GM21367 (cell line): Measurements from ENCODE around the gene RBBP8NL.

Experiments used
- ATAC-seq: cut with Tn5 transposase; IDR thresholded peaks from one replicate; pipeline ENCODE4 v1.9.1; 2021; ENCODE audit not compliant: unreplicated experiment

Gene RBBP8NL

DNA sequence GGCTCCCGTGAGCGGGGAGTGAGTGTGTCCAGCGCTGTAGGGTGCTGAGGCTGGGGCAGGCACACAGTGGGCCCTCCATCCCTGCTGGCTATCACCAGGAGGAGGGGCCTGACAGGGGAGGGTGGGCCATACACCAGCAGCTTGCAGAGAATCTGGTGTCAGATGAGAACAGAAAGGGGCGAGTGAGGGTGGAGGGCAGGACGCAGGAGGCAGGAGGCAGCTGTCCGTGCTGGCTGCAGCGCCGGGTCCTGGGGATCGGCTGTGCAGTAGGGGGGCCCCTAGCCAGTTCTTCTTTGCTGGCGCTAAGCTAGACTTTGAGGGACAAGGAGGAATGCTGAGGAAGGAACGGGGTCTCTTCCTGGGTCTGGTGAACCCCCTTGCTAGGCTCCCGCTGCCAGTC is 18.7 kb downstream of the RBBP8NL start:
- ATAC-seq, result no peak

DNA sequence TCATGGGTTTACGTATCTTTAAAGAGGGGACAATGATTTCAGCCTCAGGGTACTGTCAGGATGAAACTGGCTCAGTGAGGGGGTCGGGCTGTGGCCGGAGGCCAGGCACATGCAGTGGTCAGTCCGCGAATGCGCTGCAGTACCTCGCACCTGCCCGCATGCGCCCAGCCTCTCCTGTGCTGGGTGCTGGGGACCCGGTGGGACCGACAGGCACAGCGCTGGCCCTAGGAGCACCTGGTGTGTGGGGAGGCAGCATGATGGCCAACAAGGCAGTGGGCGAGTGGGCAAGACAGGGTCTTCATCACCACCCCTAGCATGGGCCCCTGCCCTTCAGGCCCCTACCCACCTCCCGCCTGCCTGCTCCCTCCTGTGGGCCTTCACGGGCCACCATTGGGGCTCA is 19.3 kb downstream of the RBBP8NL start:
- no peak for ATAC-seq

DNA sequence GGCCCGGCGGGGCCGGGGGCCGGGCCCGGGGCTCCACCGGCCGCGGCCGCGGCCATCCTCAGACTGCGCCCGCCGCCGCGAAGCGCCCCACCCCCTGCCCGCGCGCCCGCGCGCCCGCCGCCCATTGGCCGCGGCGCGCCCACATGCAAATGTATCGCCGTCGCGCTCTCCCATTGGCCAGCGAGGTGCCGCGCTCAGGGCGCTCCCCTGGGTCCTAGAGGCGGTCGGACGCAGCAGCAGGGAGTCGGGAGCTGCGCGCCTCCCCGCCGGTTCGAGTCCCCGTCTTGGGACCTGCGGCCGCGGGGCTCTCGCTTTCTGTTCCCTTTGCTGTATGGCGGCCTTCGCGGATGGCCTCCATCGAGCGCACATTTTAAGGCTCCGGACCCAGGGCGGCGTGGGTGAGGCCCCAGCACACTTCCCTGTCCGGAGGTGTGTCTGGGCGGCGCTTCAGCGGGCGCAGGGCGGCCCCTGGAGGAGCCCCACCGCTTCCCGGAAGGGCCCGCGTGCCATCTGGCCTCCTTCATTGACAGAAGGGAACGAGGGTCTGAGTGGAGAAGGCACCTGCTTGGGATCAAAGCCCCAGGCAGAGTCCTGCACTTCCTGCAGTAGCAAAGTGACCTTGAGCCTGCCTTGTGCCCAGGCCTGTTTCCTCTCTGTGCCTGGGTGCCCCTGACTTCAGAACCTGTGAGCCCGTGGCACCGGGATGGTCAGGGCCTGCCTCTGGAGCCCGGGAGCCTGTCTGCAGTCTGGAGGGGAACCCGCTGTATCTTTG is 19.9 kb downstream of the RBBP8NL start, which contains the start of gene CABLES2:
Gene CABLES2, minus strand, starts transcription at position 65 of the 772 bp plus-strand sequence. Its CDS starts 9 bp downstream, at position 56.
- peak; percentile 67 for ATAC-seq

DNA sequence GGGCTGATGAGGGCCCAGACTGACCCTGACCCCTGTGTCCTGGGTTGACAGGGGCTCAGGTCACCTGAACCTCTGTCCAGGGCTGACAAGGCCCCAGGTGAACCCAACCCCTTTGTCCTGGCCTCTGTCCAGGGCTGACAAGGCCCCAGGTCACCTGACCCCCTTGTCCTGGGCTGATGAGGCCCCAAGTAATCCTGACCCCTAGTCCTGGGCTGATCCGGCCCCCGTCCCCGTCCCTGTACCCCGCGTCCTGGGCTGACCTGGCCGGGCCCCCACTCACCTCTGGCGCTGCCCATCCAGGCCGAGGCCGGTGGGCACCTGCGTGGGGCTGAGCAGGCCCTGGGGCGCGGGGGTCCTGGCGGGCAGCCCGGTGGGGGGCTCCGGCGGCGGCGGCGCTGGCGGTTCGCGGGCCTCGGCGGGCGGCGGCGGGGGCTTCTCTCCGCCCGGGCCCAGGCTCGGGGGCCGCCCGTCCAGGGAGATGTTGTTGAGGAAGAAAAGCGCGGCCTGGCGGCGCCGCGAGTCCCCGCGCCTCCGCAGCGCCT is 20.6 kb downstream of the RBBP8NL start:
- ATAC-seq, result no peak

DNA sequence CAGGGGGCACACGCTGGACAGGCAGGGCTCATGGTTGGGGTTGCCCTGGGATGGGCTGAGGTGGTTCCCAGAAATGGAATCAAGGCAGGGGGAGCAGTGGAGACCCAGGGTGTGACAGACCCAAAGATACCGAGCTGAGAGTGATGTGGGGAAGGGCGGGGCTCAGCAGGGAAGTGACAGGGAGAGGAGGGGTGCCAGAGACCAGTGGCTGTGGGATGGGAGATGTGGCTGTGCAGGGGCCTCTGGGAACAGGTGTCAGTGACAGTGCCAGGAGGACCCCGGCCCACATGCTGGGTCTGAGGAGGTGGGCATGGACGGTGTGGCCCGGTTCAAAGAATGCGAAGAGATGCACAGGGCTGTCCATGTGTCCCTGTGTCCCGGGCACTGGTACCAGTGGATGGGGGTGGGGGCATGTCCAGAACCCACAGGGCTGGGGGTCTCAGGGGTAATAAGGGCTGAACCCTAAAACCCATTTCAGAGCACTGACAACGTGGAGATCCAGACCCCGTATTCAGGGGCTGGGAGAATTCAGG is 21.3 kb downstream of the RBBP8NL start:
- ATAC-seq, result no peak

DNA sequence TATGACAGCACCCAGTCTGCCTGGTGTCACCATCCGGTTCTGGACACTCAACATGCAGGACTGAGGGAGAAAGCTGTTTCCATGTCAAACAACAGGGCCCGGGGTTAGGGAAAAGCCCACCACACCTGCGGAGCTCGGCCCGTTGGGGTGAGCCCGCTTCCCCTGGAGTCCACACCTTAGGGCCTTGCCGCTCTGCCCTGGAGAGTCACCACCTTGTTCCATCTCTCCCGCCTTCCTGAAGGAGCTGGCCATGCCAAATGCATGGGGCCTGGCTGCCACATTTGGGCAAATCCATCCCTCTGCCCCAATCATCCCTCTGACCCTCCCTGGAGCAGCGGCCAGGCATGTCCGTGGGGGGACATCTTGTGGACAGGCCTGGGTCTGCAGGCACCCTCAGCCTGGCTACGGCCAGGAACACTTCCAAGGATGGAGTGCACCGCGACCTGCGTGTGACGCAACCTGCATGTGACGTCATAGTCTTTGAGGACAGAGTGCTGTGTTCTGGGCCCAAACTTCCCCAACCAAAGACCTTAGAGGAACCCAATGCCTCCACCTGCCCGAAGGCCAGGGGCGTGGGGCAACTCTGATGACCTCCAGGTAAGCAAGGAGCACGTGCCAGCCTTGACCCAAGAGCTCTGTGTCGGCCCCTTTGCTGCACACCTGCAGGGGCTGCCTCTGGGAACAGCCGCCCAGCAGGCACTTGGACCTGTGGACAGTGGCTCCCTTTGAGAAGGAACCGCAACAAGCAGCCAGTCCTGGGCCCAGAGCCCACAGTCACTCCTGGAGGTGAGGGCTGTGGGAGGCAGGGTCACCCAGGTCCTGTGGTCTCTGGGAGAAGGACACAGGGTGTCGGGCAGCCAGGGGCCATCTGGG is 22.0 kb downstream of the RBBP8NL start:
- ATAC-seq, result no peak

DNA sequence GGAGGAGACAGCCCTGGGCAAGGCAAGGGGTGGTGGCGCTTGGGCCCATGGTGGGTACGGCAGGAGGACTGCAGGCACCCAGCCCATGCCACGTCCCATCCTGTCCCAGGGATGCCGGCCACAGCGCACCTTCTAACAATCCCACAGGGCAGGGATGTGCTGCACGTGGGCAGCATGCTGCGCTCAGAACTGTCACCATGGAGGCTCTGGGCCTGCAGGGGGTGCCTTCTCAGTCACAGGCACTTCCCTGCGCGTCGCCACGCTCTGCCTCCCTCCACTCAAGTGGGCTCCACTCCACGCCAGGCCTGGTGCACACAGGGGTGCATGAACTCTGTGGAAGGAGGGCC is 22.6 kb downstream of the RBBP8NL start:
- no peak for ATAC-seq

DNA sequence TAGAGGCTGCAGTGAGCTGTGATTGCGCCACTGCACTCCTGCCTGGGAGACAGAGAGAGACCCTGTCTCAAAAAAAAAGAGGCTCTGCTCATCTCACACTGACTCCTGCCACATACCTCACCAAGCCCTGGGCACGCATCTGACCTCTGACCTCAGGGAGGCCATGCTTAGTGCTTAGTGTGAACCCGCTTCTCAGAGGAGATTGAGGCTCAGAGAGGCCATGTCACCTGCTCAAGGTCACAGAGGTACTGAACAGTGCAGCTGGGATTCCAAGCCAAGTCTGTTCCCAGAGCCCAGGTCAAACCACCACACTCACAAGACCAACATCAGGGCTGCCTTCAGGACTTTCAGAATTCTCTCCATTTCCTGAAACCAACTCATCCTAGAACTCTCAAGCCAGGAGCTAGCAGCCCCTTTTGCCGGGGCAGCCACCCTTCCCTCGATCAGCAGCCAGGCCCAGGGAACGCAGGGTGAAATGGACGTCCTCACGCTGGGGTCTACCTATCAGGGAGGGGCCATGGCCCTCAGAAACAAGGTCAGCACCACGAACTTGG is 23.1 kb downstream of the RBBP8NL start:
- ATAC-seq, result no peak

DNA sequence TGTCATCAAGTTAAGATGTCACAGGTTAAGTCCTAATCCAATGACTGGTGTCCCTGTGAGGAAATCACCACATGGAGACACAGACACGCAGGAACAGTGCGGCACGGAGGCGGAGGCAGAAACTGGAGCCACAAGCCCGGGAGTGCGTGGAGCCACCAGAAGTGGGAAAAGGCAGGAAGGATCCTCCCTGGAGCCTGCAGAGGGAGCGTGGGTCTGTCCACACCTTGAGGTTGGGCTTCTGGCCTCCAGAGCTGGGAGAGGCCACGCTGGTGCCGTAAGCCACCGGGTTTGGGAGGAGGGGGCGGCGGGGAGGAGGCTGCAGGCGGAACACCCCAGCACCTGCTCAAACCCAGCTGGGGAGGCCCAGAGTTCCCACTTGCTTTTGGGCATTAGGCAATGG is 24.0 kb downstream of the RBBP8NL start:
- no peak for ATAC-seq

DNA sequence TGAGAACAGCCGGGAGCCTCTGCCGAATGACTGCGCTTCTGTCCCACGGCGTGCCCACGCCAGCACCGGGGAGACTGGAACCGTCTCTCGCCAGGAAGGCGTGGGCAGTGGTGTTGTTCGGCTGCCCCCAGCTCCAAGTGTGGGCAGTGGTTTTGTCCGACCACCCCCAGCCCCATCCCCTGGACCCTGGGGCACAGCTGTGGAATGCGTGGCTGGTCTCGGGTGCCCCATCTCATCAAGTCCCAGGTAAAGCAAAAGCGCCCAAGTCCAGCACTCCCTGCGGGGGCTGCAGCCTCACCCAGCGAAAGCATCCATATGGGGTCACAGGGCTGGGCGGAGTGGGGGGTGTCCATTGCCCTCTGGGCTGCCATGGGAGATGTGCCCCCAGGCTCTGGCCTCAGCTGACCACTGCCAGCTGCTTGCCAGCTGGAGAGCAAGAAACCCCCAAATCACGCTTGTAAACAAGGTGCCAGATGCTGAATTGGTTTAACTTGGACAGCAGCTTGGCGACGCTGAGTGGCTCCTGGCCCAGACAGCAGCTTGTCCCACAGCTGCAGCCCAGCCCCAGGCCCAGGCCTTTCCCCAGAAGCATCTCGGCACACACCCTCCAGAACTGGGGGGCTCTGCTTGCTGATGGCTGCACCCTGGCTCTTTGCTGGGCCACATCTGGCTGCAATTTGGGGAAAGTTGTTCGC is 24.7 kb downstream of the RBBP8NL start:
- ATAC-seq, result no peak

DNA sequence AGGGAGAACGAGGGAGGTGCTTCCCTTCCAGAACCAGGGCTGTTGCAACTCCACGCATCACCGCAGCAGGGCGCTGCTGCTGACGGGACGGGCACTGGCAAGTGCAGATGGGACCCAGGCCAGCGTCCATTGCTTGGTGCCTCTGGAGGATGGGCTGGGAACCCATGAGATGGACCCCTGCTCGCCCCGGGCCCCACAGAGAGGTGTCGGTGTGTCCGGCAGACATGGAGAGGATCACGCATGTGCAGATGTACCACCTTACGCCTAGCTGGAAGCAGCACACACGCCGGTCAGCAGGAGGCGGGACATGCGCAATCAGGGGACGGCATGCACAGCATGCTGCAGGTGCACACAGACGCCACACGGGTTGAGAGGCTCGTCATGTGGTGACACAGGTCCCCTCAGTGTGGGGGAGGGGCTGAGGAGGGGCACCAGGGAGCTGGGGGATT is 26.0 kb downstream of the RBBP8NL start:
- ATAC-seq, result no peak

DNA sequence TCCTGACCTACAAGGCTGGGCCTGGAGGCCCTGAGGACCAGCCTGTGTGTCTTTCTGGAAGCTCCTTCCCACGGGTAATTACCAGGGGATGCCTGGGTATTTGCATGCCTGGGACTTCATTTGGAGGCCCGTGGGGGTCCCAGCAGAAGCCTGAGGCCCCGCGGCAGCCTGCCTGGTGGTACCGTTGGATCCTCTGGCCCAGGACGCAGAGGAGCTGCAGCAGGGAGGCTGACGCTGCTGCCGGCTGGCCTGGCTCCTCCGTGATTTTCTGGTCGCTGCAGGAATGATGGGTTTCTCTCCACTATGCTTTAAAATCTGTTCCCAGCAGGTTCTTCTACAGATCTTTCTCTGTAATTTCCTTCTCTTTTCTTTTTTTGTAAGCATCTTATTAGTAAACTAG is 26.8 kb downstream of the RBBP8NL start:
- no peak for ATAC-seq

DNA sequence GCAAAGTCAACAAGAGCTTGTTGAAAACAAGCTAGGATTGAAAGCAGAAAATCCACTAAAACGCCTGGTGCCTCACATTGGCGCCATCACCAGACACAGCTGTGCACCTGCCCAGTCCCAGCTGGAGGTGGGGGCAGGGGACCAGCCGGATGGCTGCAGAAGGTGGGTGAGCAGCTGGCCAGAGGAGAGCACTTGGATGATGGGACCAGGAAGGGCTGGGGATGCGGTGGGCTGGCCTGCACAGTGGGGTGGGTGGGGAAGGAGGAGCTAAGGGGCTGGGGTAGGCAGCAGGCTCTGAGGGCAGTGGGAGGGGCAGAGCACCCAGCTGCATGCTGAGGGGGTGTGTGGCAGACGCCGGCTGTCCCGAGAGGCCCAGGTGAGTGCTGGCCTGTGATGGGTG is 27.3 kb downstream of the RBBP8NL start:
- ATAC-seq, result no peak

DNA sequence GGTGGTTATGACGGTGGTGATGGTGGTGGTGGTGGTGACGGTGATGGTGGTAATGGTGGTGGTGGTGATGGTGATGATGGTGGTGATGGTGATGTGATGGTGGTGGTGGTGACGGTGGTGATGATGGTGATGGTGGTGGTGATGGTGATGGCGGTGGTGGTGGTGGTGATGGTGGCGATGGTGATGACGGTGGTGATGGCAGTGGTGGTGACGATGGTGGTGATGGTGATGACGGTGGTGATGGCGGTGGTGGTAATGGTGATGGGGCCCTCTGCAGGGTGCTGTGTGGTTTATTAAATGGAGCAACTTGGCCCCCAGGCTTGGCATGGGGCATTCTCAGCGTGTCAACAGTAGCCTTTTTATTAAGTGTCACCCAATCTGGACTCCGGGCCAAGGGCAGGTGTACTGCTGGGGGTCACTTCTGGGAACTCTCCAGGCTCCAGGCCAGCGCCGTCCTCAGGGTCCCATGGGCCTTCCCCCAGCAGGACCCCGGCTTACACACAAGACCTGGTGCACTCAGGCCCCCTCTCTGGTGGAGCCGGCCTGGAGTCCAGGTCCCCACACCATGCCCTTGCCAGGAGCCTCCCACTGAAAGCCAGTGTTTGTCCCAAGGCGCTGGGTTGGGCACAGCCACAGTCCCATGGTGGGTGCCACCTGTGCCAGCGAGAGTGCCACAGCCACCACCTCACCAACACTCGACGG is 29.1 kb downstream of the RBBP8NL start:
- no peak for ATAC-seq

DNA sequence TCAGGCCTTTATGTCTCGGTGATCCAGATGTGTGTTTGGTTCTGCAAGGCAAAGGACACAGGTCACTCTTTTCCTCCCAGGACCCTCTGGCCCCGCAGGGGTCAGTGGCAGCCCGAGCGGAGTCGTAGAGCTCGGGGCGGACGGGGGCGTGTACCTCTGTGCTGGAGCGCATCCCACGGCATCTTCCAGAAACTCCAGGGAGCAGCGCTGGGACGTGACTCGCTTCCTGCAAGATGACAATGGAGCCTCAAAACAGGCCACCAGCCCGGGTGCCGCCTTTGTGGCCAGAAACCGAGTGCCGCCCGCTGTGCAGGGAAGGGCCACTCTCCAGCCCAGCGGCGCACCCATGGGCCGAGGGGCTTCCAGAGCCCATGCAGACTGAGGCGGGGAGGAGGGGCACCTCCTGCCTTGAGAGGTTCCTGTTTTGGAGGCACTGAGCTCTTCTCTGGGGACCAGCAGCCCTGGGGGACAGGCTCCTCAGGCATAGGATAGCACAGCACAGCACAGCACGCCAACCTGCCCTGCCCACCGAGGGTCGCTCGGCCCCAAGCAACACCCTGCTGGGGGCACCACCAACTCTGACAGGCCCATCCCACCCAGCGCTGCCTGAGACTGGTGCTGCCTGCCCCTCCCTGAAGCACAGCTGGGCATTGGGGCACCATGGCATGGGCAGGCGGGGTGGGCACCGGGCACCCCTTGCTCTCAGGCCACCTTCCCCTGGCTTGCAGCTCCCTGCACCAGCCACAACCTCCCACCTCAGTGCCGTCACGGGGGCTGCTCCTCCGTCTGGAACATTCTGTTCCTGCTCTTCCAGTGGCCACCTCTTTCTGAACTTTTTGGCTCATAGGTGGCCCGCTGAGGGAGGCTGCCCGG is 30.7 kb downstream of the RBBP8NL start:
- no peak for ATAC-seq

DNA sequence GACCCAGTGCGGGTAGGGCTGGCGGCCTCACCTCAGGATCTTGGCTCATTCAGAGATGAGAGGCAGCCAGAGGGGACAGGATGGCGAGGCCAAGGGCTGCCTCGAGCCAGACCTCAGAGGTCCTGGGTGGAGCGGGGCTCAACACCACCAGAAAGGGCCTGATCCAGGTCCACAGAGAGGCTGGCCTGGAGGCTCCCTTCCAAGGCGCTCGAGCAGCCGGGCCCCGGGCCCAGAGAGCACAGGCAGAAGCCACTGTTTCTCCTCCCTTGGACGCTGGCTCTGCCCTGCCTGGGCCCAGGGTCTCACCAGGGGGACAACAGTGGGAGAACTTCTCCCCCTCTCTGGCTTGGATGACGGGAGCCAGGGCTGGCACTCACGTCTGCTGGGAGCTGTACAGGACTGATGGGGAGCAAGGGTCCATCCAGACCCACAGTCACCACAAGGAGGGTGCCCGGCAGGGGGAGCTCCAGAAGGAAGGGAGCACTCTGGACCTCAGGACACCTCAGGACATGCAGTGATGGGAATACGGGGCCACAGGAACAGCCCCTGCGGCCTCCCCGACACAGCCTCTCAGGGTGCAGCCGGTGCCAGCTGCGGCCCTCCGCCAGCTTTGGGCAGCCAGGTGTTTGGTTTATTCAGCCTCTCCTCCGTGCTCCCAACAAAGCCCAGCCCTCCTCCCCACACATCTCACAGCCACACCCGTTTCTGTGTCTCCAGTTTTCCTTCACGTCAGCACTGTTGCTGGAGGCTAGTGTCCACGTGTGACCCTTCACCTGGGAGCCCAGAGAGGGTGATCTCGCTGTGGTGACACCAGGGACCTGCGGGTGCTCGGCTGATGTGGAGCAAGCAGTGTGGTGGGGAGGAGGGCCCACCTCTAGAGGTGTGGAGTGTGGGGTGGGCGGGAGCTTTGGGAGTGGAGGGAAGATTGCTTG is 31.8 kb downstream of the RBBP8NL start:
- ATAC-seq, result no peak

DNA sequence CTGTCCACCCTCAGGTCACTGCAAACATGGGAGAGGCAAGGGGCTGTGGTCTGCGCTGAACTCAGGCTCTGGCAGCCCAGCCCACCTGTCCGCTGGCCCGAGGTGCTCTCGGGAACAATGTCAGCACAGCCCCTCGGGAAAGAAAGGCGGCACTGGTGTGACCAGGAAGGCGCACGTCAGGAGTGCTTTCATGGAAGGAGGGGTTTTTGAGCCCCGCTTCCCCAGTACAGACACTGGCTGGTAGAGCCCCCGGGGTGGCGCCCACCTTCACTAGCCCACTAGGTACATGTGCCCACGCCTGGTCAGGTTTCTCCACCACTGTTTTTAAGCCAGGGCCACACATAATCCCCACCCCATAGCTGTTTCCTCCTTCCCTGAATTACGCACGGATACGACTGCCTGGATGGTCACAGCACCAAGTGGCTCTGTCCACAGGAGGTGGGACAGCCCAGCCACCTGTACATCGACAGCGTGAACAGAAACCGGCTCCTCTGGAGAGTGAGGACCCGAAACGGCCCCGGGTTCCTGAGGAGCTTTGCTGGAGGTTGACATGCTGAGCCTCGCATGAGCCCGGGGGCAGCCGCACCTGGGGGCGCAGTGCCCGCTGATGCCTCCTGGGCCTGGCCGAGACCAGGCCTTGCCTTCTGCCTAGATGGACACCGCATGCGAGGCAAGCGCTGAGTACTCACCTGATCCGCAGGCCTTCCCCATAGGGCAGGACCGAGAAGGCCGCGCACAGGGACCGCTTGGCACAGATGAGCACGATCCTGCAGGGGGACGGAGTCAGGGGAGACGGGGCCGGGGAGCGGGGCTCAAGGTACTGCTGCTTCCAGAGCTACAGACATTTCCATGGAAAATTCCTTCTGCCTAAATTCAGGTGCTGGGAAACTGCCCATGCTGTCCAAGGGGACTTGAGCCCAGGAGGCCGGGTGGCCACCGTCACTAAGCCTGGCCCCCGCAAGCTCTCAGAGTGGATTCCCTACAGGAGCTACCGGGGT is 32.8 kb downstream of the RBBP8NL start:
- no peak for ATAC-seq
